HepG2 (cell line): ENCODE data around the gene CCDC57. TPM values are rescaled to one million over a fixed set of nuclear protein-coding genes. Genes with fewer than 3 reads are reported as not detected.
A peak's percentile ranks its signal among the peaks of the same experiment; 100 is the strongest.

Experiments
- ARNT2 ChIP-seq: sonication (generic); formaldehyde crosslinking; IDR thresholded peaks from 2 replicates; pipeline ENCODE4 v1.8.0; 2022; ENCODE audit warnings: mild to moderate bottlenecking, low read depth, missing genetic modification reagents, moderate library complexity
- ETV6 ChIP-seq: sonication (generic); formaldehyde crosslinking; conservative IDR thresholded peaks from 2 replicates; pipeline ENCODE4 v1.4.0; 2020; ENCODE audit warnings: missing genetic modification reagents
- HMG20B ChIP-seq: conservative IDR thresholded peaks from 2 replicates; pipeline ENCODE4 v1.6.1; 2016; ENCODE audit warnings: missing genetic modification reagents, missing compliant biosample characterization
- ONECUT2 ChIP-seq: sonication (generic); formaldehyde crosslinking; IDR thresholded peaks from 2 replicates; pipeline ENCODE4 v1.4.0; 2020; ENCODE audit warnings: missing genetic modification reagents
- POLR2A ChIP-seq, 2 experiments: IDR thresholded peaks; 2 replicates each; pipeline ENCODE4 v1.6.1; 2011; ENCODE audit warnings: low read depth in 2 of 2, low read length in 2 of 2, mild to moderate bottlenecking in 1 of 2, moderate library complexity in 1 of 2; ENCODE audit not compliant: insufficient read depth in 1 of 2
- SETDB1 ChIP-seq: sonication (generic); formaldehyde crosslinking; IDR thresholded peaks from 2 replicates; pipeline ENCODE4 v1.5.1; 2020; ENCODE audit warnings: missing genetic modification reagents, mild to moderate bottlenecking, borderline replicate concordance
- TAF15 ChIP-seq: fragments of 200-400 bp; formaldehyde crosslinking; IDR thresholded peaks from one replicate; pipeline ENCODE4 v1.6.1; 2018; ENCODE audit warnings: mild to moderate bottlenecking, low read depth, low read length; ENCODE audit not compliant: poor library complexity, severe bottlenecking
- ZNF10 ChIP-seq: sonication (generic); formaldehyde crosslinking; IDR thresholded peaks from 2 replicates; pipeline ENCODE4 v1.4.0; 2020; ENCODE audit warnings: mild to moderate bottlenecking, low read depth, missing genetic modification reagents, borderline replicate concordance
- ZNF383 ChIP-seq: sonication (generic); formaldehyde crosslinking; IDR thresholded peaks from 2 replicates; pipeline ENCODE4 v1.4.0; 2020; ENCODE audit warnings: missing genetic modification reagents, mild to moderate bottlenecking, borderline replicate concordance
- ZNF670 ChIP-seq: sonication (generic); formaldehyde crosslinking; IDR thresholded peaks from 2 replicates; pipeline ENCODE4 v1.8.0; 2022; ENCODE audit warnings: mild to moderate bottlenecking, missing genetic modification reagents, borderline replicate concordance
- ZNF773 ChIP-seq: sonication (generic); formaldehyde crosslinking; IDR thresholded peaks from 2 replicates; pipeline ENCODE4 v1.4.0; 2020; ENCODE audit warnings: missing genetic modification reagents, borderline replicate concordance
- ZNF850 ChIP-seq: sonication (generic); formaldehyde crosslinking; conservative IDR thresholded peaks from 2 replicates; pipeline ENCODE4 v1.9.0; 2021; ENCODE audit warnings: mild to moderate bottlenecking, missing genetic modification reagents
- polyA plus RNA-seq, 8 experiments: library from polyadenylated mRNA; depleted of rRNA in 3 of 8; stranded (reverse) in 7 of 8; unstranded in 1 of 8; fragments of >200 nt; fragmentation: Illumina TruSeq in 4 of 8; extraction: Trizol in 4 of 8; gene quantifications; 2 replicates each; pipeline versions ENCODE4 v1.2.1 to v1.2.3, GENCODE V29; 2011 to 2016; ENCODE audit warnings: low read depth in 4 of 8, missing spikeins in 1 of 8, mixed read lengths in 1 of 8; ENCODE audit not compliant: insufficient read depth in 1 of 8
- total RNA-seq, 5 experiments: library from RNA; depleted of rRNA; stranded (reverse); fragments of >200 nt; fragmentation: Illumina TruSeq; extraction: Trizol; gene quantifications; 2 replicates each; pipeline ENCODE4 v1.2.3, GENCODE V29; 2016; ENCODE audit warnings: low read depth in 1 of 5
- TF ChIP-seq, protein P1 (sequence below): sonication (generic); formaldehyde crosslinking; conservative IDR thresholded peaks from 2 replicates; pipeline ENCODE4 v1.4.0; 2020; ENCODE audit warnings: missing genetic modification reagents
- TF ChIP-seq, protein P2 (sequence below): sonication (generic); formaldehyde crosslinking; IDR thresholded peaks from 2 replicates; pipeline ENCODE4 v1.9.0; 2021; ENCODE audit warnings: missing genetic modification reagents, borderline replicate concordance
- TF ChIP-seq, protein P3 (sequence below): sonication (generic); formaldehyde crosslinking; IDR thresholded peaks from 2 replicates; pipeline ENCODE4 v1.9.0; 2022; ENCODE audit warnings: missing genetic modification reagents, mild to moderate bottlenecking, borderline replicate concordance
- TF ChIP-seq, protein P4 (sequence below): sonication (generic); formaldehyde crosslinking; IDR thresholded peaks from 2 replicates; pipeline ENCODE4 v1.4.0; 2020; ENCODE audit warnings: low read depth, mild to moderate bottlenecking, missing genetic modification reagents
- TF ChIP-seq, protein P5 (sequence below): sonication (generic); formaldehyde crosslinking; IDR thresholded peaks from 2 replicates; pipeline ENCODE4 v1.8.1; 2023; ENCODE audit warnings: missing genetic modification reagents, inconsistent platforms, borderline replicate concordance

The CCDC57 gene
- total and polyA plus RNA-seq, 2 of the 13 experiments (the other 11 are each of a cell fraction or from before 2014, with no cell fraction given) = 59.3 to 59.9 TPM

DNA sequence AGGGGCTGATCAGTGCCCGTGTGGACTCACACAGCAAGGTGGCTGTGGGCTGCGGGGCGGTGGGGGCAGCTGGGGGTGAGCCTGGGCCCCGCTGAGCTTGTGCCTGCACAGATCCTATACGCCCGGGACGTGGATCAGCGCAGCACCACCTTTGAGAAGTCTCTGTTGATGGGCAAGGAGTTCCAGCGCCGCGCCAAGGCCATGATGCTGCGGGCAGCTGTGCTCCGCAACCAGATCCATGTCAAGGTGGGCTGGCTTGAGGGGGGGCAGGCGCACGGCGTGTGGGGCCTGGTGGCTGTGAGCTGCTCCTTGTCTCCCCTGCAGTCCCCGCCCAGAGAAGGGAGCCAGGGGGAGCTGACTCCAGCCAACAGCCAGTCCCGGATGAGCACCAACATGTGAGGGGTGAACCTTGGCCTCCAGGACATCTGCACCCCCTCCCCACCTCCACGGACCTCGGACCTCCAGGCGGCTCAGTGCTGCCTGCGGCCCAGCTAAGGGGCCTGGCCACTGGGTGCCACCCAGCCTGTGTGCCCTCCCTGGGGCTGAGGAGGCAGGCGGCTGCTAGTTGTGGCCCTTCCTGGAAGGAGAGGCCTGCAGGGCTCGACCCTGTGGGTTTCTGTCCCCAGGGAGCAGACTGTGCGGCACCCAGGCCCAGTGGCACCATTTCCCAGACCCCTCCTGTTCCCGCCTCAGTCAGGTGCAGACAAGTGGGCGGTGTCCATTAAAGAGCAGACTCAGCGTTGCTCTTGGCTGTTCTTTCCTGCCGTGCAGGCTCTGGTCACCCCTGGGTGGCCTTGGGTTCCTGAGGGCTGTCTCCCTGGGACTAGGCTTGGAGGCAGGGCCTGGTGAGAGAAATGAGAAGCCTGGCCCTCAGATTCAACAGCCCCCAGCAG lies 155.7 kb downstream of the CCDC57 start (continued):
- TF ChIP-seq ARNT2 (CRISPR knock-in tag) = no peak
- TF ChIP-seq, protein P1, sequence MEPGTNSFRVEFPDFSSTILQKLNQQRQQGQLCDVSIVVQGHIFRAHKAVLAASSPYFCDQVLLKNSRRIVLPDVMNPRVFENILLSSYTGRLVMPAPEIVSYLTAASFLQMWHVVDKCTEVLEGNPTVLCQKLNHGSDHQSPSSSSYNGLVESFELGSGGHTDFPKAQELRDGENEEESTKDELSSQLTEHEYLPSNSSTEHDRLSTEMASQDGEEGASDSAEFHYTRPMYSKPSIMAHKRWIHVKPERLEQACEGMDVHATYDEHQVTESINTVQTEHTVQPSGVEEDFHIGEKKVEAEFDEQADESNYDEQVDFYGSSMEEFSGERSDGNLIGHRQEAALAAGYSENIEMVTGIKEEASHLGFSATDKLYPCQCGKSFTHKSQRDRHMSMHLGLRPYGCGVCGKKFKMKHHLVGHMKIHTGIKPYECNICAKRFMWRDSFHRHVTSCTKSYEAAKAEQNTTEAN = no peak
- TF ChIP-seq, protein P2, sequence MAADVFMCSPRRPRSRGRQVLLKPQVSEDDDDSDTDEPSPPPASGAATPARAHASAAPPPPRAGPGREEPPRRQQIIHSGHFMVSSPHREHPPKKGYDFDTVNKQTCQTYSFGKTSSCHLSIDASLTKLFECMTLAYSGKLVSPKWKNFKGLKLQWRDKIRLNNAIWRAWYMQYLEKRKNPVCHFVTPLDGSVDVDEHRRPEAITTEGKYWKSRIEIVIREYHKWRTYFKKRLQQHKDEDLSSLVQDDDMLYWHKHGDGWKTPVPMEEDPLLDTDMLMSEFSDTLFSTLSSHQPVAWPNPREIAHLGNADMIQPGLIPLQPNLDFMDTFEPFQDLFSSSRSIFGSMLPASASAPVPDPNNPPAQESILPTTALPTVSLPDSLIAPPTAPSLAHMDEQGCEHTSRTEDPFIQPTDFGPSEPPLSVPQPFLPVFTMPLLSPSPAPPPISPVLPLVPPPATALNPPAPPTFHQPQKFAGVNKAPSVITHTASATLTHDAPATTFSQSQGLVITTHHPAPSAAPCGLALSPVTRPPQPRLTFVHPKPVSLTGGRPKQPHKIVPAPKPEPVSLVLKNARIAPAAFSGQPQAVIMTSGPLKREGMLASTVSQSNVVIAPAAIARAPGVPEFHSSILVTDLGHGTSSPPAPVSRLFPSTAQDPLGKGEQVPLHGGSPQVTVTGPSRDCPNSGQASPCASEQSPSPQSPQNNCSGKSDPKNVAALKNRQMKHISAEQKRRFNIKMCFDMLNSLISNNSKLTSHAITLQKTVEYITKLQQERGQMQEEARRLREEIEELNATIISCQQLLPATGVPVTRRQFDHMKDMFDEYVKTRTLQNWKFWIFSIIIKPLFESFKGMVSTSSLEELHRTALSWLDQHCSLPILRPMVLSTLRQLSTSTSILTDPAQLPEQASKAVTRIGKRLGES (CRISPR knock-in tag) = no peak
- no peak for TF ChIP-seq TAF15
- no peak for TF ChIP-seq ZNF850 (CRISPR knock-in tag)
- TF ChIP-seq, protein P3, sequence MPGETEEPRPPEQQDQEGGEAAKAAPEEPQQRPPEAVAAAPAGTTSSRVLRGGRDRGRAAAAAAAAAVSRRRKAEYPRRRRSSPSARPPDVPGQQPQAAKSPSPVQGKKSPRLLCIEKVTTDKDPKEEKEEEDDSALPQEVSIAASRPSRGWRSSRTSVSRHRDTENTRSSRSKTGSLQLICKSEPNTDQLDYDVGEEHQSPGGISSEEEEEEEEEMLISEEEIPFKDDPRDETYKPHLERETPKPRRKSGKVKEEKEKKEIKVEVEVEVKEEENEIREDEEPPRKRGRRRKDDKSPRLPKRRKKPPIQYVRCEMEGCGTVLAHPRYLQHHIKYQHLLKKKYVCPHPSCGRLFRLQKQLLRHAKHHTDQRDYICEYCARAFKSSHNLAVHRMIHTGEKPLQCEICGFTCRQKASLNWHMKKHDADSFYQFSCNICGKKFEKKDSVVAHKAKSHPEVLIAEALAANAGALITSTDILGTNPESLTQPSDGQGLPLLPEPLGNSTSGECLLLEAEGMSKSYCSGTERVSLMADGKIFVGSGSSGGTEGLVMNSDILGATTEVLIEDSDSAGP (CRISPR knock-in tag) = peak; percentile 98
- TF ChIP-seq ETV6 (CRISPR knock-in tag) = no peak
- TF ChIP-seq HMG20B (CRISPR knock-in tag) = no peak
- no peak for TF ChIP-seq ONECUT2 (CRISPR knock-in tag)
- no peak for TF ChIP-seq POLR2A (IDR thresholded peaks at IDR 0.05; ENCODE audit: insufficient read depth in 1 of 2, low read depth in 2 of 2, low read length in 2 of 2)
- TF ChIP-seq ZNF383 (CRISPR knock-in tag) = no peak
- TF ChIP-seq, protein P4, sequence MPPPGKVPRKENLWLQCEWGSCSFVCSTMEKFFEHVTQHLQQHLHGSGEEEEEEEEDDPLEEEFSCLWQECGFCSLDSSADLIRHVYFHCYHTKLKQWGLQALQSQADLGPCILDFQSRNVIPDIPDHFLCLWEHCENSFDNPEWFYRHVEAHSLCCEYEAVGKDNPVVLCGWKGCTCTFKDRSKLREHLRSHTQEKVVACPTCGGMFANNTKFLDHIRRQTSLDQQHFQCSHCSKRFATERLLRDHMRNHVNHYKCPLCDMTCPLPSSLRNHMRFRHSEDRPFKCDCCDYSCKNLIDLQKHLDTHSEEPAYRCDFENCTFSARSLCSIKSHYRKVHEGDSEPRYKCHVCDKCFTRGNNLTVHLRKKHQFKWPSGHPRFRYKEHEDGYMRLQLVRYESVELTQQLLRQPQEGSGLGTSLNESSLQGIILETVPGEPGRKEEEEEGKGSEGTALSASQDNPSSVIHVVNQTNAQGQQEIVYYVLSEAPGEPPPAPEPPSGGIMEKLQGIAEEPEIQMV (CRISPR knock-in tag) = peak; percentile 73
- no peak for TF ChIP-seq ZNF10
- TF ChIP-seq, protein P5, sequence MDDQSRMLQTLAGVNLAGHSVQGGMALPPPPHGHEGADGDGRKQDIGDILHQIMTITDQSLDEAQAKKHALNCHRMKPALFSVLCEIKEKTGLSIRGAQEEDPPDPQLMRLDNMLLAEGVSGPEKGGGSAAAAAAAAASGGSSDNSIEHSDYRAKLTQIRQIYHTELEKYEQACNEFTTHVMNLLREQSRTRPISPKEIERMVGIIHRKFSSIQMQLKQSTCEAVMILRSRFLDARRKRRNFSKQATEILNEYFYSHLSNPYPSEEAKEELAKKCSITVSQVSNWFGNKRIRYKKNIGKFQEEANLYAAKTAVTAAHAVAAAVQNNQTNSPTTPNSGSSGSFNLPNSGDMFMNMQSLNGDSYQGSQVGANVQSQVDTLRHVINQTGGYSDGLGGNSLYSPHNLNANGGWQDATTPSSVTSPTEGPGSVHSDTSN = no peak
- 0 out of 2 replicates have a peak, but pooled peaks have one; percentile 61 for TF ChIP-seq ZNF670 (CRISPR knock-in tag)
- no peak for TF ChIP-seq SETDB1 (CRISPR knock-in tag)
- TF ChIP-seq ZNF773 = 0 out of 2 replicates have a peak, but pooled peaks have one; percentile 34
